Myocyte (in vitro differentiated cells): ENCODE data around the gene SMAD6. TPM values are rescaled to one million over a fixed set of nuclear protein-coding genes. Genes with fewer than 3 reads are reported as not detected.
"Not testable (repeated sequence)": the region's sequence is repeated elsewhere in the genome, so short reads cannot be mapped to it uniquely, and the experiment has no call there.

ENCODE experiments used
- DNase-seq: peaks from one replicate; pipeline ENCODE4 v3.0.0-alpha.2; 2012; ENCODE audit warnings: low read depth
- total RNA-seq: library from RNA; depleted of rRNA; stranded (reverse); fragments of >200 nt; gene quantifications from 2 replicates; pipeline ENCODE4 v1.2.3, GENCODE V29; 2014

The SMAD6 gene
- total RNA-seq, 1 donor from 2014 or later: 3.5 TPM

DNA sequence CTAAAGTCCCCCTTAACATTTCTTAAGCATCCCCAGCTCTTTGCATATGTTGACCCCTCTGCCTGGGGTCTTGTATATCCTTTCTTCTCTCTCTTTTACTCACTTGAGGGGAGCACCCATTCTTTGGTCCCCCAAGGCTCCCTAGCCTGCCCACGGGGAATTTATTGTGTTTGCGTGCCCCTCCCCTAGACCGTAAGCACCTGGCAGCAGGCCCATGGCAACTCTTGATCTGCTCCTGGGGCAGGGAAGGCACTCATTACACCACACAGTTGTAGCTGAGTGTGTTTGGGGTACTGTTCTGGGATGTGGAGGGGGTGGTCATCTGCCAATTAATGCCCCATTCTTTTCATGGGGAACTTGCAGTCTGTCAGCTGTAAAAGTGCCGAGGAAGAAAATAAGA is 27.3 kb upstream of the SMAD6 start:
- DNase-seq: no peak

DNA sequence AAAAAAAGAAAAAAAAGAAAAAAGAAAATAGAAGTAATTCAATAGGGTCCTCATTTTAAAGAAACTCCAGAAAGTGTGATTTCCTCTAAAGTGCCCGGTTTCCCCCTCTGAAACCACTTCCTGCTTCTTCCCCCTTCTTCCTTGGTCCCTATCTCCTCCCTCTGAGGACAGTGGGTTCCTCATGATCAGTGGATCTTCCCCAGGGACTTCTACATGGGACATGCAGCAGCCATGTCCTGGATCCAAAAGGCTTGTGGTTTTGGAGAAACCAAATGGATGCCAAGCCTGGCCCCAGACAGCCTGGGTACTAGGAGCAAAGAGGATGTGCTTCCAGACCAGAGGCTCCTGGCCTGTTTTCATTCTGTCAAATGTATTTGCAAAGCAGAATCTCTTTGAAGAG is 26.6 kb upstream of the SMAD6 start:
- DNase-seq: peak; percentile 56

DNA sequence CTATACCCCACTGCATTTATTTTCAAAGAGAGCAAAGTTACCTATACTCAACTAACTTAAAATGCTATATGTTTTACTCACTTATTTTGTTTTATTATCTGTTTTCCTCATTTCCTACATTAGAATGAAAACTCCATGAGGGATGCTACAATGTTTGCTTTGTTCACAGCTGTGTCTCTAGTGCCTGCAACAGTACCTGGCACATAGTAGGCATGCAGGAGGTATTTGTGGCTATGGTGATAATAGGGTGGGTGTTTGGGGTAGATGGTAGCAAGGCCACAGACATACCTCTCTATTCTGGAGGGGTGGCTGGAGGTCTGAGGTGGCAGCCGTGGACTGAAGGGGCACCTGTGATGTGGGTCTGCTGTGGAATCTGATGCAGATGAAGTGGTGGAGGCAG is 24.7 kb upstream of the SMAD6 start:
- DNase-seq: no peak

DNA sequence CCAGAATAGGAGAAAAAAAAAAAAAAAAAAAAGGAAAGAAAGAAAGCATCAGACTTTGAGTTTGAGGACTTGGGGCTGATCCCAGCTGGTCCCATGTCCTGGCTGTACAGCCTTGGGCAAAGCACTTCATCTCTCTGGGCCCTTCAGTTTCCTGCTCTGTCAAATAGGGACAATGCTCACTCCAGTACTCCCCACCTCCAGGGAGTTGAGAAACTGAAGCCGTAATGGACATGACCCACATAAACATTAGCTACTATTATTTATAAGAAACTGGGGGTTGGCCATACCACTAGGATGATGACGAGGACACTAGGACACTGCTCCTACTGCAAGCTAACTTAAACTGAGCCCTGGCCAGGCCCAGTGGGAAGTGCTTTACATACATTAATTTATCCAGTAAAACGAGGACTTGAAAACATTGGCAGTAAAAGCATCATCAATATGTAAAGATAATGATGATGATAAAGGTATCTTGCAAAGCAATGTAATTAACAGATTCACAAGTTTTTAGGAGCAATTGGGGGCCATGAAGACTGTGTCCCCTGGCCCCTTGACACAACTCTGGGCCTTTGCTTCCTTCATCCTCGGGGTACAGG is 22.9 kb upstream of the SMAD6 start:
- no peak for DNase-seq

DNA sequence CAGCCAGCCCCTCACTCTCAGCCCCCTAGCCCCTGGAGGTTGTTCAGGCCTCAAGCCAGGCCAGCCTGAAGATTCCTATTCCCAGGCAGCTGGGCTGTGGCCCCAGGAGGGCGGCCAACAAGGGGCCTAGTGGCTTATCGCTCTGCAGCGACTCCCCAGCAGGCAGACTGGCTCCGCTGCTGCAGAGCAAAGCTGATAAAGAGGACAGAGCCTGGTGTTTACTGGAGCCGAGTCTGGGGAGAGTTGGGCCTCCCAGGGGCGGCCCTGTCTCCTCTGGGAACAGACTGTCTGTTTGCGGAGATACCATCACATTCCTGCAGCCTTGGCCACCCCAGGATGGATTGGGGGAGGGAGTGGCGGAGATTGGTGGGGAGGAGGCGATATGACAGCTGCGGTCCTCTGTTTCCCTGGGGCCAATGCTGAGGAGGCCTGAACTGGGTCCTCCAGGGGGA is 22.4 kb upstream of the SMAD6 start:
- DNase-seq: no peak

DNA sequence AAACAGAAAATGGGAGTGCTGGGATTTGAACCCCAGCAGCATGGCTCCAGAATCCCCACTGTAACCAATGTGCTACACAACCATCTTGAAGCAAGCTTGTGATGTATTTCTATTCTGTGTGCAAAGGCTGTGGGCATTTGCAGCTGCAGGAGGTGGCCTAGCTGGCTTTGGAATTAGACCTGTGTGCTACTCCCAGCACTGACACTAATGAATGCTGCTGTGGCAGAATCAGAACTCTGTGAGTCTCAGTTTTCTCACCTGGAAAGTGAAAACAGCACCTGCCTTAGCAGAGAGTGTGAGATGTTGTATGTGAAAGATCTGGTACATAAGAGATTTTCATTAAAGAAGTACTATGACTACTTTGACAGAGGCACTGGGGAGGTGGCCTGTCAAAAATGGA is 21.5 kb upstream of the SMAD6 start:
- DNase-seq: no peak

DNA sequence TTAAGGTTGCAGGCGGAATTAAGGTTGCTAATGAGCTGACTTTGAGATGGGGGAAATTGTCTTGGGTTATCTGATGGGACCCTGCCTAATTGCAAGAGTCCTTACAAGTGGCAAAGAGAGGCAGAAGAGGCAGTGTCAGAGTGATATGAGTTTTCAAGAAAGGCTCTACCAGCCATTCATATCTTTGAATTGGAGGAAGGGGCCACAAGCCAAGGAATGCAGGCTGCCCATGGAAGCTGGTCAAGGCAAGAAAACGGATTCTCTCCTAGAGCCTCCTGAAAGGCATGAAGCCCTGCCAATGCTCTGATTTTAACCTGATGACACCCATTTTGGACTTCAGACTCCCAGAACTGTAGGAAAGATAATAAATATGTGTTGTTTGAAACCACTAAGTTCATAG is 20.6 kb upstream of the SMAD6 start:
- no peak for DNase-seq

DNA sequence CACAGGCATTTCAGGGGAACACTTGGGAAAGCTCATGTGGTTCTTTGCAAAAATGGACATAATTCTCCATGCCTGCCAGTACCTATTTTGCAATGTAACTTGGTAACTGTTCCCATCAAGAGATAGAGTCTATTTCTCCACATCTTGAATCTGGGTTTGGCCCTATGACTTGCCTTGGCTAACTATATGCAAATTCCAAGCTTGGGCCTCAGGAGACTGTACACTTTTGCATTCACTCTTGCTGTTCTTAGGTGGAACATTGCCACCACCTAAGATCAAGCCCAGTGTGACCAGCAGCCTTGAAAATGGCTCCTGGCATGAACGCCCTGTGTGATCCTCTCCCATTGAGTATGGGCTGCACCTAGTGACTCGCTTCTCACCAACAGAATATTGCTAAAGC is 19.8 kb upstream of the SMAD6 start:
- no peak for DNase-seq

DNA sequence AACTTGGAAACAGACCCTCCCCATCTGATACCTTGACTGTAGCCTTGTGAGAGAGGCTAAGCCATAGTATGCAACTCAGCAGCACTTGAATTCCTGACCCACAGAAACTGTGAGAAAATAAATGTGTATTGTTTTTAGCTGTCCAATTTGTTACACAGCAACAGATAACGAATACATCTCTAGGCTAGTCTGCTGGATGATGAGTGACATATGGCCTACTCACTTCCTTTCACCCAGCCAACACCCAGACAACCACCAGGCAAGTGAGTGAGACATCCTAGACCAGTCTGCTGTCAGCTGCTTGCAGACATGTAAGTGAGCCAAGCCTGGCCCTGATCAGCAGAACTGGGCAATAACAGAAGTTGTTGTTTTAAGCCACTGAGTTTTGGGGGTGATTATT is 19.2 kb upstream of the SMAD6 start:
- peak; percentile 9 for DNase-seq

DNA sequence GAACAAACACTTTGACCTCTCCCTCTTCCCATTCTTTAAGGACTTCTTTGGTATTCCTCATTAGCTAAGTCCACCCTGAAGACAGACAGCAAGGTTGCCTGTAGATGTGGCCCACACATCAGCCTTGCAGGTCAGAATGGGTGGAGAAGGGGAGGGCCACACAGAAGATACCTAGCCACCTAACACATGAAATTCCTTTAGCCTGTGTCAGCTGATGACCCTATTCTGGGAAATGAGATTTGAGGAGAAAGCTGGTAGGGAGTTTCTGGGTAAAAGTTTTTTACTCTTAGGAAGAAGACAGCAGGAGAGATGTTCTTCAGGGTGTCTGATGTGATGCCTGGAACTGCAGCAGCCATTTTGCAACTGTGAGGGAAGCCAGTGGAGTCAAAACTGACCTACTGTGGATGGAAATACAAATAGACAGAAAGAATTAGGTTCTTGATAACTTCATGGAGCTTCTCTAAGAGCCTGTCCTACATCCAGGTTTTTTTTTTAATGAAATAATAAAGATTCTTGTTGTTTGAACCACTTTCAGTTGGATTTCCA is 17.8 kb upstream of the SMAD6 start:
- DNase-seq: no peak

DNA sequence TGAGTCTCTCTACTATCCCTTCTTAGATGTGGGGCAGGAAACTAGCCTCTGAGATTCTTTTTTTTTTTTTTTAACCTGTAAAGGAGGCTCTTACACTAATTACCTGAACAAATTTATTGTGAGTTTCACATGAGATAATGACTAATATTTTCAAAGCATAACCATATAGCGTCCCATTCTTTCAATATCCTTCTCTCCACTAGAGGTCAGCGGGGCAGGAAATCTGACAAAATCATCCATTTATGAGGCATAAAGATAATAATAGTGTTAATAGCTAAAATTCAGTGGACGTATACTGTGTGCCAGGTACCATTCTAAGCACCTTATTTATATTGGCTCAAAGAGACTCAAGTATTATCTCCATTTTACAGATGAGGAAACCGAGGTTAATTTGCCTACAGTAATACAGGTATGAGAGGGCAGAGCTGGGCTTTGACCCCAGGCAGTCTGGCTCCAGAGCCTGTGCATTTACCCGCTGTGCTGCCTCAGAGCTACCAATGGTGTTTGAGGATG is 16.3 kb upstream of the SMAD6 start:
- no peak for DNase-seq

DNA sequence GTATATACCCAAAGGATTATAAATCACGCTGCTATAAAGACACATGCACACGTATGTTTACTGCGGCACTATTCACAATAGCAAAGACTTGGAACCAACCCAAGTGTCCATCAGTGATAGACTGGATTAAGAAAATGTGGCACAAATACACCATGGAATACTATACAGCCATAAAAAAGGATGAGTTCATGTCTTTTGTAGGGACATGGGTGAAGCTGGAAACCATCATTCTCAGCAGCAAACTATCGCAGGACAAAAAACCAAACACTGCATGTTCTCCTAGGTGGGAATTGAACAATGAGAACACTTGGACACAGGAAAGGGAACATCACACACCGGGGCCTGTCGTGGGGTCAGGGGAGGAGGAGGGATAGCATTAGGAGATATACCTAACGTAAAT is 11.1 kb upstream of the SMAD6 start:
- DNase-seq: not testable (repeated sequence)

DNA sequence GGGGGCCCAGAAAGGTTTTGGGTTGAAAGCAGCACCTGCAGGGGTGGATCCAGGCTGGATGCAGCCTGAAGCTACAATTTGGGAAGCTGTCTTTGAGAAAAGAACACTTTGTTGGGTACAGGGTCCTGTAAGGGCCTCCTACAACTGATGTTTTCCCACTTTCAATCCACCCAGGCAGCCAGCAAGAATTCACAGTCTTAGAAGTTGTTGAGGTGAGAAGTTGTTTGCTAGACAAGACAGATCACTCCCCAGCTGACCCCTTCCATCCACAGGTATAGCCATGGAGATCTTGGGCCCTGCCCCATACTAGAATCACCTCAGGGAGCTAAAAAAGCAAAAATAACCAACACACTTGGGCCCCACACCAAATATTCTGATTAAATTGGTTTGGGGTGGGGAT is 10.3 kb upstream of the SMAD6 start:
- no peak for DNase-seq

DNA sequence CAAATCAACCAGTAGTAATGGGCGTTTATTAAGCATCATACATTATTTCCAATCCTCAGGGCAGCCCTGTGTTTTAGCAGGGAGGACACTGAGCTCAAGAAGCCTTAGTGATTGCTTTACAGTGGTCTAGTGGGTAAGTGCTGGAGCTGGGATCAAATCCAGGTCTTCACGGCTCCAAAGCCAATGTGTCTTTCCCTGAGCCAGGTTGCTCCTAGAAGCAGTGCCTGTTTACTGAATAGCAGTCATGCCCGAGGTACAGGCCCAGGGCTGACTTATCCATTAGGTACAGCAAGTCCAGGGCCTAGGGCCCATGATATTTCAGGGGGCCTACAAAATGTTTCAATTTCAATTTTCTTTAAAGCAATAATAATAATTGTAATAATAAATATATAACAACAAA is 9.6 kb upstream of the SMAD6 start:
- DNase-seq: no peak

DNA sequence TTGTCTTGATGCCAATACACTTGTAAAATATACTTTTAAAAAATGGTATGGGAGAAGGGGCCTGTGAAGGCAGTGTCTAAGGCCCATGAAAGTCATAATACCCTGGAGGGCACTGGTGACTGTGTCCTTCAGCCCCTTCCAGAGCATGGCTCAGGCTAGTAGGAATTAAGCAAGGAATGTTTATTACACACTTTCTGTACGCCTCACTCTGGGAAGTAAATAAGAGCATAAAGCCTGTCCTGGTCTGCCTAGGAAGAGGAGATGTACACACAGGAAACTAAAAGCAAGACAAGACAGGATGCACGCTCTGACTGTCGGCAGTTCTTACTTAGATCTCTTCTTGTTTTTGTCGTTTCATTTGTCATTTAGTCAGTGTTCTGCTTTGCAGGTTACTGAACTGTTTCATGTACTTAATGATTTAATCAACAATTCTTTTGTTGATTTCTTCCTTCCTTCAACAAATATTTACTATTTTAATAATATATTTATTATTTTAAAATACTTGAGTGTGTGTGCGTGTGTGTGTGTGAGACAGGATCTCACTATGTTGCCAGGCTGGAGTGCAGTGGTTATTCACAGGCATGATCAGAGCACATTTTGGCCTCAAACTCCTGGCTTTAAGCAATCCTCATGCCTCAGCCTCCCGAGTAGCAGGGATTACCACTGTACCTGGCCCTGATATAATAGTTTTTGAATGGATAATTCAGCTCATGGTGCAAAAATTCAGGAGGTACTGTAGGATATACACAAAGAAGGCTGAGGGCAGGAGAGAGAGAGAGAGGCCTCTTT is 9.0 kb upstream of the SMAD6 start:
- no peak for DNase-seq

DNA sequence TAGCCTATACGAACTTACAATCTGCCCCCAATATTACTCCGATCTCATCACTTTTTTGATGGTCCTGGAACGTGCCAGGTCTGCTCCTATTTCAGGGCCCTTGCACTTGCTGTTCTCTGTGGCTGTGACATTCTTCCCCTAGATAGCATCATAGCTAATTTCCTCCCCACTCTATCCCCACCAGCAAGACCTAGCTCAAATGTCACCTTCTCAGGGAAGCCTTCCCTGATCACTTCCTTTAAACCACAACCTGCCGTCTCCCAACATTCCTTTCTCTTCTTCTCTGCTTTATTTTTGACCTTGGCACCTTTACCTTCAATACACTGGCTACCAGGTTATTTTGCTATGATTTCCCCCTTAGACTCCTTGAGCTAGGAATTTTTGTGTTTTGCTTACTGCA is 5.3 kb upstream of the SMAD6 start:
- no peak for DNase-seq

DNA sequence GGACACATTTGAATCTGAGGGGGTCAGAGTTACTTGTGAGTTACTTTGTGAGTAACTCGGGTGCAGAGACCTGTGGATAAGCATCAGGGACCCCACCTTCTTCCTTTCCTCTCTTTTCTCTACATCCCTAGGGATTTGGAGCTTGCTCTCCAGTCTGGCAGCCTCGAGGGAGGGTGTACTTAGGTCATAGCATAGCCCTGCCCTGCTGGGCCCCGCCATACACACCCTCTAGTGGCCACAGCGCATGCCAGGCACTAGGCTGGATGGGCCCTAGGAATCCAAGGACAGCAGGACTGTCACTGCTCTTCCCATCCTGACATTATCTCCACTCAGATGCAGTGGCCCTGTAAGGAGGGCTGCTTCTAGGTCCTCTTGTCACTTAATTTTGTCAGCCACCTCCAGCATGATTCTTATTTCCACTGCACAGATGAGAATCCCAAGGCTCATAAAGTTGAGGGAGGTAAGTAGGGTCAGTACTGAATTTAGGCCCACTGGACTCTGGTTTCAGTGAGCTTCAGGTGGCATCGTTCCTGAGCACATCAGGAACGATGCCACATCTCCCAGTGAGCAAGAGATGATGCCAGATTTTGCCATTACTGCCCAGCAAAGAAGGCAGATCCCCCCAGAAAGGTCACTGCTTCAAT is 3.6 kb upstream of the SMAD6 start:
- DNase-seq: peak; percentile 75

DNA sequence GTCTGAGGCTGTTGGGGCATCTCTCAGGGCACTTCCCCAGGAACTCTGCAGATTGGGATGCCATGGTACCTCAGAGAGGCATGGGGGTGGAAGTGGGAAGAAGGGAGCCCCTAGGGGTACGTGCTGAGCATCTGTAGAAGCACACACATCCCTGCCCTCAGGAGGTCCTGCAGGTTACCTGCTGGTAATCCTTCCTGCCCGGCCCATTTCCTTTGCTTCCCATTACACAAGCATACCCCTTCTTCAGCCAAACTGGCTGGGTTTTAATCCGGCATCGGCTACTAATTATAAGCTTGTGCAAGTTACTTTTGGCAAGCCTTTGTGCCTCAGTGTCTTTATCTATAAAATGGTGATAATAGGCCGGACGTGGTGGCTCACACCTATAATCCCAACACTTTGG is 3.1 kb upstream of the SMAD6 start:
- DNase-seq: no peak

DNA sequence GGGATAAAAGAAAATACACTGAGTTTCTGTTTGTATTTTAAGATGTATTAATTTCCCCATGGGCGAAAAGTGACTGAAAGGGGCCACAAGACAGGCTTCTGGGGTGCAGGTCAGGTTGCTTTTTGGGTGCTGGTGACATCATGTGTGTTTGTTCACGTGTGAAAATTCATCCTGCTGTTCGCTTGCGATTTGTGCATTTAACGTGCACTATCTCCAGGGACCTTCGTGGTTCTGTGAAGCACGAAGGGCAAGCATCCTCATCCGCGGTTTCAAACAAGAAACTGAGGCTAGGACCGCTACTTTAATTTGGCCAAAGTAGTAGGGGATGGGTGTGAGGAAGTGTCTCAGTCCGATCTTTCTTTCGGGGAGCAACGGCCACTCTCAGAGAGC is 1.6 kb upstream of the SMAD6 start:
- DNase-seq: no peak

DNA sequence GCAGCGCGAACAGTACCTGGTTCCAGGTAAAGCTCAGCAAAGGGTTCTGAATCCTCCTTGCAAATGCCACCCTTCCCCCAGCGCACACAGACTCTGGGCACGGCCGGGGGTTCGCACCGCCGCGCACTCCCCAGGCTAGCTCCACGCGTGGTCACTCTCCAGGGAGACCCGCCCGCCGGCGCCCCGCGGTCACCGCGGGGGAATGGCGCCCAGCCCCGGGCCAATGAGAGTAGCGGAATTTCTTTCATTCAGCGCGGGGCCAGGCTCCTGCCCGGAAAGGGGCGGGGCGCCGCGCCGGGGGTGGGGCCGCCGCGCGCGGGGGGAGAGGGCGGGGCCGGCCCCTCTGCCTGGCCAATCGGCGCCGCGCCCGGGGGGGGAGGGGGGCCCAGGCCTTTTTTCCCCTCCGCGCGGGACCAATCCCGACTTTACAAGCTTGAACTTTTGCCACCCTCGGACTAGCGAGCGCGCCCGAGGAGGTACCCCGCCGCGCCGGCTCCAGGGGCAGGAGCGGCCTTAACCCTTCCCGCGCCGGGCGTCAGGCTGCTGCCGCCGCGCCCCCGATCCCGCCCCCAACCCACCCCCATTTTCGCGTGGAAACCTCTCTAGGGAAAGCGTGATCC is 1.1 kb upstream of the SMAD6 start:
- DNase-seq: peak; percentile 96

DNA sequence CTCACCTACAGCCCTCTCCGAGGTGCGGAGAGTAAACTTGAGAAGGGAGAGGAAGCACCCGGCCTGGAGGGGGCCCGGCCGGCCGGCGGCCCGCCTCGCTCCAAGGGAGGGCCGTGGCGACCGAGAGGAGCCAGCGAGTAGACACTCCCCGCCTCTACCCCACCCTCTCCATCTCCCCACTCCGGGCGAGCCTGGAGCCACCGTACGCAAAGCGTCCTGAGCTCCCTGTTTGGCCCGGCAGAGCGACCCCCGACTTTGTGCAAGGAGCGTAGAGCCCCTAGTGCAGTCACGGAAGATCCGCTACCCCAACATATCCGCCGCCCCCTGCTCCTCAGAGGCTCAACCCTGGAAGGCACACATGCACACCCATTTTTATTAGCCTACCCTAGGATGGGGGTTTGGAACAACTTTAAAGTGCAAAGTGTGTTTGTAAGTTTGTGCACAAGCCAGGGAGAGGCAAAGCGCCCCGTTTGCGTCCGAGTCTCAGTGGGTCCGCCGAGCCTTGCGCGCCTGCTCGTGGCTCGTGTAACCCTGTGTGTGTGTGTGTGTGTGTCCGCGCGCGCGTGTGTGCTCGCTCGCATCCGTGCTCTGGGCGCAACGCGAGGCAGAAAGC is 508 bp upstream of the SMAD6 start:
- no peak for DNase-seq
